Mammary epithelial cell (primary cell): ENCODE results near the gene OCA2.

ENCODE experiments used
- CTCF ChIP-seq, 2 donors: IDR thresholded peaks in 1 of 2; conservative IDR thresholded peaks in 1 of 2; 2 replicates each; pipeline ENCODE4 v1.5.1; 2011 to 2012; ENCODE audit warnings: inconsistent platforms in 2 of 2, low read length in 2 of 2, mild to moderate bottlenecking in 2 of 2, control low read depth in 1 of 2, low read depth in 1 of 2; ENCODE audit not compliant: insufficient read depth in 1 of 2; ENCODE audit errors: extremely low read depth in 1 of 2
- EZH2 ChIP-seq: IDR thresholded peaks from 2 replicates; pipeline ENCODE4 v1.6.1; 2012; ENCODE audit warnings: low read length, inconsistent platforms, borderline replicate concordance

- TF ChIP-seq CTCF (conservative IDR thresholded peaks at IDR 0.05 in 1 of 2, IDR thresholded peaks at IDR 0.05 in 1 of 2; ENCODE audit: extremely low read depth in 1 of 2, insufficient read depth in 1 of 2, low read depth in 1 of 2, low read length in 2 of 2) (no peak), EZH2 (no peak)
Measured at GRCh38 chr15:28014623-28015200, 84.4 kb downstream of the OCA2 start.
